Endothelial cell of umbilical vein (primary cell): ENCODE data around the gene IL17REL. TPM values are rescaled to one million over a fixed set of nuclear protein-coding genes. Genes with fewer than 3 reads are reported as not detected.
A peak's percentile ranks its signal among the peaks of the same experiment; 100 is the strongest.

Experiments used
- BruUV-seq: library from RNA; stranded (reverse); fragments of 400-500 nt; replicated peaks from 2 replicates; lab custom pipeline; 2021; lab: Mats Ljungman, UMichigan
- CTCF ChIA-PET: fragments of 300-600, 350-600 bp; sonication (Branson Sonifier 250); formaldehyde crosslinking; loops from one replicate; lab custom pipeline; 2021; ENCODE audit warnings: antibody characterized with exemption, inconsistent platforms; lab: Charles Lee
- POLR2A ChIA-PET: fragments of 300-600, 350-600 bp; sonication (Branson Sonifier 250); formaldehyde crosslinking; loops from one replicate; lab custom pipeline; 2021; ENCODE audit warnings: antibody characterized with exemption, inconsistent platforms; lab: Charles Lee
- DNase-seq: peaks from one replicate; pipeline ENCODE4 v3.0.0-alpha.2; 2011; ENCODE audit warnings: low read depth, low spot score
- FAIRE-seq: peaks from 2 replicates; lab custom pipeline; 2011; peaks lifted over from hg19 to GRCh38; lab: Jason Lieb, UNC
- H2AFZ ChIP-seq: 2 replicates; pipeline ENCODE4 v1.6.0; 2012; ENCODE audit warnings: low read depth, low read length, control low read depth, inconsistent platforms
- H3K27ac ChIP-seq: 2 replicates; pipeline ENCODE4 v1.5.1; 2011; ENCODE audit warnings: low read depth, mild to moderate bottlenecking, control low read depth, low read length, moderate library complexity; ENCODE audit not compliant: insufficient read depth
- H3K27me3 ChIP-seq, 2 experiments: 2 replicates each; pipeline versions ENCODE4 v1.6.0 to v1.6.1; 2011; ENCODE audit warnings: low read length in 2 of 2, mixed read lengths in 1 of 2; ENCODE audit not compliant: control insufficient read depth in 2 of 2, insufficient read depth in 2 of 2
- H3K36me3 ChIP-seq, 2 experiments: 2 replicates in 1 of 2; 3 replicates in 1 of 2; pipeline ENCODE4 v1.5.1; 2011; ENCODE audit warnings: low read length in 2 of 2, mild to moderate bottlenecking in 1 of 2, moderate library complexity in 1 of 2; ENCODE audit not compliant: control insufficient read depth in 2 of 2, insufficient read depth in 2 of 2; ENCODE audit errors: extremely low read depth in 1 of 2
- H3K4me1 ChIP-seq: 3 replicates; pipeline ENCODE4 v1.5.1; 2011; ENCODE audit warnings: mild to moderate bottlenecking, low read length; ENCODE audit not compliant: control insufficient read depth, insufficient read depth; ENCODE audit errors: extremely low read depth
- H3K4me2 ChIP-seq: 2 replicates; pipeline ENCODE4 v1.6.1; 2011; ENCODE audit warnings: low read length, control low read depth, mixed read lengths; ENCODE audit not compliant: insufficient read depth
- H3K4me3 ChIP-seq, 3 experiments: fragments of 200-600 bp in 1 of 3; sonication (generic), shearing (Covaris generic) in 1 of 3; replicated peaks in 1 of 3; 2 replicates each; pipeline ENCODE4 v1.5.1; 2011 to 2016; ENCODE audit warnings: control low read depth in 3 of 3, low read length in 3 of 3, mild to moderate bottlenecking in 2 of 3, inconsistent platforms in 1 of 3, low read depth in 1 of 3, moderate library complexity in 1 of 3; ENCODE audit not compliant: insufficient read depth in 1 of 3
- H3K79me2 ChIP-seq: 2 replicates; pipeline ENCODE4 v1.6.0; 2012; ENCODE audit warnings: low read length, inconsistent platforms; ENCODE audit not compliant: control insufficient read depth, insufficient read depth
- H3K9ac ChIP-seq: replicated peaks from 2 replicates; pipeline ENCODE3; 2011; ENCODE audit warnings: low read length, control low read depth; ENCODE audit not compliant: insufficient read depth; ENCODE audit errors: extremely low read depth
- H3K9me1 ChIP-seq: replicated peaks from 3 replicates; pipeline ENCODE4 v1.6.0; 2011; ENCODE audit warnings: mild to moderate bottlenecking, low read length; ENCODE audit not compliant: control insufficient read depth, insufficient read depth; ENCODE audit errors: extremely low read depth
- H3K9me3 ChIP-seq: replicated peaks from 2 replicates; pipeline ENCODE4 v1.5.1; 2012; ENCODE audit warnings: low read length, inconsistent platforms; ENCODE audit not compliant: control insufficient read depth, insufficient read depth
- H4K20me1 ChIP-seq: replicated peaks from 2 replicates; pipeline ENCODE3; 2011; ENCODE audit warnings: mild to moderate bottlenecking, low read length; ENCODE audit not compliant: control insufficient read depth, insufficient read depth; ENCODE audit errors: extremely low read depth
- CTCF ChIP-seq, 2 donors: IDR thresholded peaks; 1 replicate in 1 of 2; 2 replicates in 1 of 2; pipeline ENCODE4 v1.5.1; 2011; ENCODE audit warnings: low read length in 2 of 2, mild to moderate bottlenecking in 2 of 2, moderate library complexity in 2 of 2, control low read depth in 1 of 2, inconsistent platforms in 1 of 2, low read depth in 1 of 2; ENCODE audit not compliant: insufficient read depth in 1 of 2; ENCODE audit errors: extremely low read depth in 1 of 2
- EZH2 ChIP-seq: IDR thresholded peaks from 2 replicates; pipeline ENCODE4 v1.6.1; 2012; ENCODE audit warnings: borderline replicate concordance, low read depth, mild to moderate bottlenecking, moderate library complexity, low read length, inconsistent platforms; ENCODE audit not compliant: severe bottlenecking
- FOS ChIP-seq: IDR thresholded peaks from 2 replicates; pipeline ENCODE4 v1.6.1; 2011; ENCODE audit warnings: mild to moderate bottlenecking, low read length, moderate library complexity, borderline replicate concordance; ENCODE audit not compliant: insufficient read depth
- GATA2 ChIP-seq: IDR thresholded peaks from 2 replicates; pipeline ENCODE4 v1.7.0; 2011; ENCODE audit warnings: low read depth, mild to moderate bottlenecking, moderate library complexity, mixed read lengths, low read length; ENCODE audit not compliant: insufficient read length, insufficient read depth
- JUN ChIP-seq: IDR thresholded peaks from 2 replicates; pipeline ENCODE4 v1.6.1; 2011; ENCODE audit warnings: borderline replicate concordance, low read depth; ENCODE audit not compliant: insufficient read length, insufficient read depth
- MAX ChIP-seq: IDR thresholded peaks from 2 replicates; pipeline ENCODE4 v1.6.1; 2011; ENCODE audit not compliant: insufficient read depth, insufficient read length
- MYC ChIP-seq: IDR thresholded peaks from one replicate; pipeline ENCODE4 v1.6.1; 2011; ENCODE audit warnings: mild to moderate bottlenecking, low read depth, low read length
- POLR2A ChIP-seq: IDR thresholded peaks from 2 replicates; pipeline ENCODE4 v1.6.1; 2012; ENCODE audit warnings: low read depth, mild to moderate bottlenecking, control low read depth, low read length
- POLR2AphosphoS5 ChIP-seq: IDR thresholded peaks from 2 replicates; pipeline ENCODE4 v1.6.1; 2012; ENCODE audit warnings: low read depth, mild to moderate bottlenecking, control low read depth, low read length, moderate library complexity; ENCODE audit not compliant: insufficient read depth
- dilution Hi-C: fragments of 300-500 bp; cut with MboI; formaldehyde crosslinking; loops from one replicate; pipeline ENCODE4 v1.15.0; 2019; ENCODE audit warnings: low sequenced_read_pairs; ENCODE audit not compliant: extremely low pct_ligation_motif_present
- intact Hi-C: fragments of 100-400 bp; cut with micrococcal nuclease; formaldehyde crosslinking; loops from one replicate; pipeline ENCODE4 v1.10.0; 2022
- polyA plus RNA-seq, 4 experiments: library from polyadenylated mRNA; depleted of rRNA in 3 of 4; stranded (reverse) in 3 of 4; unstranded in 1 of 4; fragments of >200 nt; gene quantifications; 2 replicates each; pipeline versions ENCODE4 v1.2.1 to v1.2.3, GENCODE V29; 2011 to 2012; ENCODE audit warnings: missing spikeins in 1 of 4
- total RNA-seq: library from RNA; stranded (reverse); gene quantifications from 2 replicates; pipeline ENCODE4 v1.2.3, GENCODE V29; 2021

The IL17REL gene
- total and polyA plus RNA-seq, 2 donors (not counting 3 experiments of a cell fraction or from before 2014, with no cell fraction given): 0.06 to 0.15 TPM

- Histone ChIP-seq H3K4me1 (peaks cover 22% of the 10 kb centered on the region), H3K27ac (no peak overlapping the region), H3K9me1 (no peaks in the 10 kb centered on the region), H3K9ac (peak overlapping the region; percentile 94), H3K4me2 (peak overlapping the region; percentile 64), H3K4me3 (peak overlapping the region in 2 of 3 experiments; percentile 64 to 80), H3K9me3 (no peaks in the 10 kb centered on the region), H3K79me2 (peaks cover 47% of the 10 kb centered on the region), H2AFZ (no peak overlapping the region), H3K27me3 (no peaks in the 10 kb centered on the region), H3K36me3 (peaks cover 19 to 34% of the 10 kb centered on the region in 2 experiments), H4K20me1 (no peaks in the 10 kb centered on the region)
- ChIA-PET POLR2A (no interaction called here), CTCF (no interaction called here)
- TF ChIP-seq POLR2AphosphoS5: peak; percentile 13
- no peak for TF ChIP-seq EZH2
- TF ChIP-seq POLR2A: peak; percentile 50
- no peak for TF ChIP-seq MYC
- FAIRE-seq (no peak), DNase-seq (no peak)
- BruUV-seq: no TSS peak
- dilution Hi-C loops (no loop called here), intact Hi-C loops (no loop called here)
These were observed 48.2 kb downstream of the IL17REL start for GRCh38 chr22:49964136-49965090.

- H4K20me1 ChIP-seq: no peaks in the 10 kb centered on the region
- DNase-seq (no peak), FAIRE-seq (no peak)
- no peak overlapping the region for H2AFZ ChIP-seq
- peak overlapping the region; percentile 64 for H3K4me2 ChIP-seq
- dilution Hi-C loops (no loop called here), intact Hi-C loops (no loop called here)
- H3K4me1 ChIP-seq: peaks cover 27% of the 10 kb centered on the region
- peak overlapping the region; percentile 92 for H3K27ac ChIP-seq
- H3K36me3 ChIP-seq: peaks cover 19 to 34% of the 10 kb centered on the region in 2 experiments
- peaks cover 47% of the 10 kb centered on the region for H3K79me2 ChIP-seq
- BruUV-seq: TSS peak; percentile 53
- no peaks in the 10 kb centered on the region for H3K9me3 ChIP-seq
- POLR2A ChIA-PET: no interaction called here
- TF ChIP-seq GATA2 (no peak), MYC (no peak), EZH2 (no peak), FOS (no peak), CTCF (IDR thresholded peaks at IDR 0.05; ENCODE audit: extremely low read depth in 1 of 2, insufficient read depth in 1 of 2, low read depth in 1 of 2, low read length in 2 of 2) (no peak), JUN (no peak), POLR2AphosphoS5 (no peak), POLR2A (no peak), MAX (no peak)
- CTCF ChIA-PET: interaction anchor here (3.7 kb wide), 1 partner anchor 33 kb away, joined by 32 read pairs; no protein-coding TSS in a partner anchor
- H3K4me3 ChIP-seq: peak overlapping the region; percentile 11 to 80 (median 64)
- peak overlapping the region; percentile 94 for H3K9ac ChIP-seq
- no peaks in the 10 kb centered on the region for H3K27me3 ChIP-seq
- H3K9me1 ChIP-seq: no peaks in the 10 kb centered on the region
These were observed 48.9 kb downstream of the IL17REL start for GRCh38 chr22:49963647-49964026.
